Tibial artery (tissue), 4 donors: ENCODE data around the gene ANKRD50.

Source experiments
- DNase-seq, 2 donors: peaks; one replicate each; pipeline ENCODE4 v3.0.0-alpha.2; 2019
- H3K27ac ChIP-seq, 2 donors: fragments of 200-600 bp; sonication (generic) in 1 of 2; 1 replicate in 1 of 2; 2 replicates in 1 of 2; pipeline ENCODE4 v1.5.1; 2018 to 2019; ENCODE audit warnings: mild to moderate bottlenecking in 1 of 2
- H3K27me3 ChIP-seq, 2 donors: fragments of 200-600 bp; sonication (generic) in 1 of 2; one replicate each; pipeline versions ENCODE4 v1.5.1 to v1.6.0; 2016 to 2019
- H3K36me3 ChIP-seq, 3 donors: fragments of 200-600 bp; sonication (generic) in 2 of 3; one replicate each; pipeline ENCODE4 v1.5.1; 2016 to 2019; ENCODE audit warnings: mild to moderate bottlenecking in 2 of 3
- H3K4me1 ChIP-seq, 4 donors: fragments of 200-600 bp; sonication (generic) in 2 of 4; 1 replicate in 3 of 4; 2 replicates in 1 of 4; pipeline ENCODE4 v1.5.1; 2016 to 2019
- H3K4me3 ChIP-seq, 2 donors: fragments of 200-600 bp; sonication (generic) in 1 of 2; 1 replicate in 1 of 2; 2 replicates in 1 of 2; pipeline ENCODE4 v1.5.1; 2018 to 2019; ENCODE audit warnings: mild to moderate bottlenecking in 2 of 2
- H3K9me3 ChIP-seq, 3 donors: fragments of 200-600 bp; sonication (generic) in 1 of 3; one replicate each; pipeline ENCODE4 v1.5.1; 2016 to 2019
- intact Hi-C: fragments of 100-400 bp; cut with DNase I; formaldehyde crosslinking; loops from one replicate; pipeline ENCODE4 v1.15.0; 2023; ENCODE audit warnings: low total_unique reads
- TF ChIP-seq, protein P1 (sequence below), 2 experiments: fragments of 200-600 bp in 1 of 2; fragments of 450-650 bp in 1 of 2; IDR thresholded peaks; one replicate each; pipeline ENCODE4 v1.5.1; 2017 to 2019; ENCODE audit warnings: antibody characterized with exemption in 2 of 2, mild to moderate bottlenecking in 1 of 2, moderate library complexity in 1 of 2

Gene ANKRD50, protein sequence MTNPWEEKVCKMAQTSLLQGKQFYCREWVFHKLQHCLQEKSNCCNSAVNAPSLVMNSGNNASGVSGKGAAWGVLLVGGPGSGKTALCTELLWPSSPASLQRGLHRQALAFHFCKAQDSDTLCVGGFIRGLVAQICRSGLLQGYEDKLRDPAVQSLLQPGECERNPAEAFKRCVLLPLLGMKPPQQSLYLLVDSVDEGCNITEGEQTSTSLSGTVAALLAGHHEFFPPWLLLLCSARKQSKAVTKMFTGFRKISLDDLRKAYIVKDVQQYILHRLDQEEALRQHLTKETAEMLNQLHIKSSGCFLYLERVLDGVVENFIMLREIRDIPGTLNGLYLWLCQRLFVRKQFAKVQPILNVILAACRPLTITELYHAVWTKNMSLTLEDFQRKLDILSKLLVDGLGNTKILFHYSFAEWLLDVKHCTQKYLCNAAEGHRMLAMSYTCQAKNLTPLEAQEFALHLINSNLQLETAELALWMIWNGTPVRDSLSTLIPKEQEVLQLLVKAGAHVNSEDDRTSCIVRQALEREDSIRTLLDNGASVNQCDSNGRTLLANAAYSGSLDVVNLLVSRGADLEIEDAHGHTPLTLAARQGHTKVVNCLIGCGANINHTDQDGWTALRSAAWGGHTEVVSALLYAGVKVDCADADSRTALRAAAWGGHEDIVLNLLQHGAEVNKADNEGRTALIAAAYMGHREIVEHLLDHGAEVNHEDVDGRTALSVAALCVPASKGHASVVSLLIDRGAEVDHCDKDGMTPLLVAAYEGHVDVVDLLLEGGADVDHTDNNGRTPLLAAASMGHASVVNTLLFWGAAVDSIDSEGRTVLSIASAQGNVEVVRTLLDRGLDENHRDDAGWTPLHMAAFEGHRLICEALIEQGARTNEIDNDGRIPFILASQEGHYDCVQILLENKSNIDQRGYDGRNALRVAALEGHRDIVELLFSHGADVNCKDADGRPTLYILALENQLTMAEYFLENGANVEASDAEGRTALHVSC (N-terminal part only)

DNA sequence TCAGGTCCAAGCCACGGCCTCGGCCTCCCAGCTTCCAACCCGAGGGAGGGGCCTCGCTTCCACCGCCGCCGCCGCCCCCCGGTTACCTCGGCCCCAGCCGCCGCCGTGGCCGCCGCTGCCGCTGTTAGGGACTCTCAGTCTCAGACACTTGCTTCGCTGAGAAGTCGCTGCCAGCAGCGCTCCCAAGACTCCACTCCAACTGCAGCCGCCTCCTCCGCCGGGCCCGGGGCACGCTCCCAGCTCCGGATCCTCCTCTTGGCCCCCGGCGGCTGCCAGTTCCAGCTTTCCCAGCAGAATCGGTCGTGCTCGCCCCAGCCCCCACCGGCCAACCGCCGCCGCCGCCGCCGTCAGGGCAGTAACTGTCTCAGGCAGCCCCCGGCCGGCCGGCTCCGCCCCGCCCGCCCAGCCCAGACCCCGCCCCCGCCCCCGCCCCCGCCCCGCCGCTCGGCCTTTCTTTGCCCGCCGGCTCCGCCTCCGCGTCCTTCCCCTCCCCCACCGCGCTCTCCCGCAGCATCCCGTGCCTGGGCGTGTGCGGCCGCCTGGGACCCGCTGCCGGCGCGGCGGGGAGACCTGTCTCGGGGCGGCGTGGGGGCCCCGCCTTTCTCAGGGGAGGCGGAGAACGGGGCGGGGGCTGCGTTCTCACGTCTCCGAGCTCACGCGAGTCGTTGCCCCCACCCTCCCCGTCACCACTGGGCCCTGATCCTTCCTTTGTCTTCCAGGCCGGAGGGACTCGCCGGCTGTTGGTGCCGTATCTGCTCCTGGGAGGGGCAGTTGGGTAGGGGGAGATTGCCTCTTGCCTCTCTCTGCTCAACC, at the start of gene ANKRD50:
ANKRD50 (minus strand) TSS at position 361 of the 813 bp plus-strand sequence. CDS start 2,221 bp downstream, outside the sequence.
- no peaks in the 10 kb centered on the region for H3K27me3 ChIP-seq
- TF ChIP-seq, protein P1, sequence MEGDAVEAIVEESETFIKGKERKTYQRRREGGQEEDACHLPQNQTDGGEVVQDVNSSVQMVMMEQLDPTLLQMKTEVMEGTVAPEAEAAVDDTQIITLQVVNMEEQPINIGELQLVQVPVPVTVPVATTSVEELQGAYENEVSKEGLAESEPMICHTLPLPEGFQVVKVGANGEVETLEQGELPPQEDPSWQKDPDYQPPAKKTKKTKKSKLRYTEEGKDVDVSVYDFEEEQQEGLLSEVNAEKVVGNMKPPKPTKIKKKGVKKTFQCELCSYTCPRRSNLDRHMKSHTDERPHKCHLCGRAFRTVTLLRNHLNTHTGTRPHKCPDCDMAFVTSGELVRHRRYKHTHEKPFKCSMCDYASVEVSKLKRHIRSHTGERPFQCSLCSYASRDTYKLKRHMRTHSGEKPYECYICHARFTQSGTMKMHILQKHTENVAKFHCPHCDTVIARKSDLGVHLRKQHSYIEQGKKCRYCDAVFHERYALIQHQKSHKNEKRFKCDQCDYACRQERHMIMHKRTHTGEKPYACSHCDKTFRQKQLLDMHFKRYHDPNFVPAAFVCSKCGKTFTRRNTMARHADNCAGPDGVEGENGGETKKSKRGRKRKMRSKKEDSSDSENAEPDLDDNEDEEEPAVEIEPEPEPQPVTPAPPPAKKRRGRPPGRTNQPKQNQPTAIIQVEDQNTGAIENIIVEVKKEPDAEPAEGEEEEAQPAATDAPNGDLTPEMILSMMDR (IDR thresholded peaks at IDR 0.05): no peak
- peak; percentile 92 to 96 for DNase-seq
- intact Hi-C loops: no loop called here
- H3K36me3 ChIP-seq: no peaks in the 10 kb centered on the region
- H3K4me3 ChIP-seq: peak within 1 kb of the TSS; percentile 71 to 94
- H3K27ac ChIP-seq: peak within 1 kb of the TSS; percentile 90 to 99
- peaks cover 0 to 37% (median 23%) of the 10 kb centered on the region in 4 donors for H3K4me1 ChIP-seq
- H3K9me3 ChIP-seq: no peaks in the 10 kb centered on the region

DNA sequence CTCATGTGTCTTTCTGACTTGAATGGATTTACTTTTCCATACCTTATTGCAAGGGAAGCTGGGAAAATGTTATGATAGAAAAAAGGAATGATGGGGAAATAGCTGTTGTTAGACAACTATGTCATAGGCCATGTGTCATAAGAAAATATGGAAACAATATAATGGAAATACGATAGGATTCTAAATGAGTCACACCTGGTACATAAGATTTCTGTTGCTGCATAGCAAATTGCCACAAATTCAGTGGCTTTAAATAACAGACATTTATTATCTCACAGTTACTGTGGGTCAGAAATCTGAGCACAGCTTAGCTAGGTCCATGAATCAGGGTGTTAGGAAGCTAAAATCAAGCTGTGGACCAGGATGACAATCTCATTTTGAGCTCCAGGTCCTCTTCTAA, 44.6 kb upstream of the ANKRD50 start:
- intact Hi-C loops: no loop called here
- TF ChIP-seq, protein P1 (IDR thresholded peaks at IDR 0.05): no peak
- Histone ChIP-seq H3K9me3 (no peaks in the 10 kb centered on the region), H3K27me3 (no peaks in the 10 kb centered on the region), H3K4me3 (no peak overlapping the region), H3K4me1 (no peaks in the 10 kb centered on the region), H3K36me3 (no peaks in the 10 kb centered on the region), H3K27ac (no peak overlapping the region)
- no peak for DNase-seq

DNA sequence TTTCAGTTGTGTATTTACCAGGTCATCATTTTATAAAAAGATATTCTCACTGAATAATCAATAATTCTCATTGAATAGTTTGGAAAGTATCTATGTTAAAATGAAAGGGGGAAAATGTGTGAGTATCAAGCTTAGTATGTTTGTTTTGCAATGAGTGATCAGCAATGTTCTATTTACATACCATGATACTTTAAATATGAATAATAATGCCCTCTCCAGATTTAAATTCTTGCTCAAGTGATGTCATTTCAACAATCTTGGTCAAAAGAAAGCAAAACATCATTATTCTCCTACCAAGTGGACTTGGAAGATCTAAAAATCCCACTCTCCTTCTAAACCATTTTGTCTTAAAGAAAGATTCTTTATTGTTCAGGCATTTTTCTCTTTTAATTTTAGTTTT, 42.1 kb upstream of the ANKRD50 start:
- intact Hi-C loops: no loop called here
- H3K27ac ChIP-seq: no peak overlapping the region
- no peaks in the 10 kb centered on the region for H3K4me1 ChIP-seq
- no peaks in the 10 kb centered on the region for H3K9me3 ChIP-seq
- TF ChIP-seq, protein P1 (IDR thresholded peaks at IDR 0.05): no peak
- no peaks in the 10 kb centered on the region for H3K36me3 ChIP-seq
- no peaks in the 10 kb centered on the region for H3K27me3 ChIP-seq
- no peak for DNase-seq
- H3K4me3 ChIP-seq: no peak overlapping the region

DNA sequence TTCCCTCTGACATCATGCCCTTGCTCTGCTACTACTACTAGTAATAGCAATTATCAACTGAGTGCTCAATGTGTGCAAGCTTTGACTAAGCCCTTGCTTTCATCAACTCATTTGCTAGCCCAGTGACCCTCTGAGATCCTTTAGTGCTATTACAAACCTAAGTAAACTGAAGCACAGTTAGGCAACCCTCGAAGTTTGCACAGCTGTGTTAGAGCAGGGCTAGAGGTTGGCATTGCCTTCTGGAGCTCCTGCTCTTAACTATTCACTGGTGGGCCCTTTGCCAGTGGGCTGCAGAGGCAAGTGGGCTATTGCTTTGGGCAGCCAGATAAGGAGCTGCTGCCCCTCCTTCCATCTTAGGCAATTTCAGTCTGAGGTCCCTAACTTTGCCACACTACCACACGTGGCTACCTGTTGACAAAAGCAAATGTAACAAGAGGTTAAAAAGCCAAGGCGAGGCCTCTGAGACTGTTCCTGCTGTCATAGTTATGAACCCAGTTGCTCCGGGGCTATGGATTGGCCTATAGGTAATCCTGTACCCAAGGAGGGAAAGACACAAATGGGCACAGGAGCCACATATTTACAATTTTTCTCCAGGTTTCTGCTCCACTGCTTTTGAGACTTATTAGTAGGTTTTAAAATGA, 41.5 kb upstream of the ANKRD50 start:
- Histone ChIP-seq H3K36me3 (no peaks in the 10 kb centered on the region), H3K27me3 (no peaks in the 10 kb centered on the region), H3K4me3 (no peak overlapping the region), H3K4me1 (no peaks in the 10 kb centered on the region), H3K27ac (no peak overlapping the region), H3K9me3 (no peaks in the 10 kb centered on the region)
- intact Hi-C loops: no loop called here
- TF ChIP-seq, protein P1 (IDR thresholded peaks at IDR 0.05): no peak
- DNase-seq: no peak

DNA sequence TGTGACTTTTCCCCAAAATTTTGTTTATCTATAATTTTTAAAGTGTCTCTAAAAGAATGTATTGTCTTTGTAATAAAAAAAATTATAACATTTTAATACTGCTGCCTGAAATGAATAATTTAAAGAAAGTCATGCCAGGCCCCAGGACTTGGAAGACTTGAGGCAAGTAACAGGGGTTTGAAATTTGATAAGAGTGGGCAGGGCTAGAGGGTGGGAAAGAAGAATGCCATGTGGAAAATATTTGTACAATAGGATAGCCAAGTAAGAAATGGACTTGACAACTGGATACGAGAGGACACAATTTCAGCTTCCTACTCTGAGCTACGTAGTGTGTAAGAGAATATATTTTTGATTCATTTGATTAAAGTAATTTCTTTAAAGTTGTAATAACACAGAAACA, 36.9 kb upstream of the ANKRD50 start:
- Histone ChIP-seq H3K4me3 (no peak overlapping the region), H3K9me3 (no peaks in the 10 kb centered on the region), H3K27ac (no peak overlapping the region), H3K27me3 (no peaks in the 10 kb centered on the region), H3K4me1 (peaks cover 0 to 20% (median 8%) of the 10 kb centered on the region in 4 donors), H3K36me3 (no peaks in the 10 kb centered on the region)
- intact Hi-C loops: no loop called here
- DNase-seq: no peak
- TF ChIP-seq, protein P1 (IDR thresholded peaks at IDR 0.05): no peak
